NOMO-1 (cell line): ENCODE data around the gene CARM1.
"Not testable (repeated sequence)": the region's sequence is repeated elsewhere in the genome, so short reads cannot be mapped to it uniquely, and the experiment has no call there.

Experiments
- DNase-seq, 2 experiments: peaks; one replicate each; lab custom pipeline; 2025; ENCODE audit not compliant: unreplicated experiment in 2 of 2; lab: John Stamatoyannopoulos, UW

Gene CARM1

DNA sequence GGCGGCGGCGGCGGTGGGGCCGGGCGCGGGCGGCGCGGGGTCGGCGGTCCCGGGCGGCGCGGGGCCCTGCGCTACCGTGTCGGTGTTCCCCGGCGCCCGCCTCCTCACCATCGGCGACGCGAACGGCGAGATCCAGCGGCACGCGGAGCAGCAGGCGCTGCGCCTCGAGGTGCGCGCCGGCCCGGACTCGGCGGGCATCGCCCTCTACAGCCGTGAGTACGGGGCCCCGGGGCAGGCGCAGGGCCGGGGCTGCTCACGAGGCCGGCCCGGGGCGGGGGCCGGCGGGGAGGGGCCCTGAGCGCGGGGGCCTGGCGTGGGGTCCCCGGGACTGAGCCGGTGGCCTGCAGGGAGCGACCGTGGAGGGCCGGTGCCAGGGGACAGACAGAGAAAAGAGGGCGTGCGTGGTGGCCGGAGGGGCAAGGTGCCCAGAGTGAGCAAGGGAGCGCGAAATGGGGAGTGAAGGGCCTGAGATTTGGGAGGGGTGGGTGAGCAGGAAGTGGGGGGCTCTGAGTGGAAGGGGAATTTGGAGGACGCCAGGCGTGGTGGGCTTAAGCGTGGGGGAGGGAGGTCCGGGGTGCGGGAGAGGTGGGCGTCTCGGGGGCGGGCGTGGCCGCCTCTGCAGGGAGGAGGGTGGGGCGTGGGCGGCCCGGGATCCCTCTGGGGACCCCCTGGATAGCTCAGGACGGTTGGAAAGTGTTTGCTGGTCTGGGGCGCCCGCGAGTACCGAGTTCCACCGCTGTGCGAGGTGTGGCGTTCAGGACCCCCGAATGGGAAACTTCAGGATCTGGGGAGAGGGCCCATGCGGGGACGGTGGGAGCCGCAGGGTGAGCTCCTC lies 575 bp downstream of the CARM1 start:
- no peak for DNase-seq

DNA sequence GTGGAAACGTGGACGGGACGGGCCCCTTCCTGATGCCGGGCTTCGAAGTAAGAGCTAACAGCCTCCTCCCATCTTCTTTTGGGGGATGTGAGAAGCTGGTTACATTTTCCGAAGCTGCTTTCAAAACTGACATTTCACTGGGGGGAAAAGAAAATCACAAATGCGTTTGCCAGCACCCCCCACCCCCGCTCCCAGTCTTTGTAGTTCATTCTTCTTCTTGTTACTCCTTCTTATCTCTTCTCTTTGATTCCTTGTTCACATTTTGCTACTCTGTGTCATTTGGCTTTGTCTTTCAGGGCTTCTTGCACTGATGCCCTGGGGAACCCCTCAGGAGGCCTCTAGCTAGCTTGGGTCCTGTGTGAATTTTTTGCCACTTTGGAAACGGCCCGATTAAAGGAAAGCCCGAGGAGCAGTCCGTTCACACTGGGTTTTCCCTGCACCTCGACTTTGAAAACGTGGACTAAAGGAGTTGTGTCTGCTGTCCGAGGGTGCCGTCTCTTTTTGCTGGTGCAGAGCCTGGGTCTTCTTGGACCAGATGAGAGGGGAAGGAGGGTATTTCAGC lies 1.3 kb downstream of the CARM1 start:
- no peak for DNase-seq

DNA sequence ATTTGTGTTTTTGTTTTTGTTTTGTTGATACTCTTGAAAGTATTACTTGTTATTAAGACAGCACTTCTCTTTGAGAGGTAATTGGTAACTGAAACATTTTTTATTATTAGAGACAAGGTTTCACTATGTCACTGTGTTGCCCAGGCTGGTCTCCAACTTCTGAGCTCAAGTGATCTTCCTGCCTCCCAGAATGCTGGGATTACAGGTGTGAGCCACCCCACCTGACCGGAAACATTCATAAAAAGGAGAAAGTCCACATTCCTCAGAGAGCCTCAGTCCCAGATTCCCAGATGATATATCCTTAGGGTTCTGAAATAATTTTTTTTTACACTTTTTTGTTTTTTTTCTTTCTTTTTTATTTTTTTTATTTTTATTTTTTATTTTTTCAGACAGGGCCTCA lies 2.7 kb downstream of the CARM1 start:
- DNase-seq = no peak

DNA sequence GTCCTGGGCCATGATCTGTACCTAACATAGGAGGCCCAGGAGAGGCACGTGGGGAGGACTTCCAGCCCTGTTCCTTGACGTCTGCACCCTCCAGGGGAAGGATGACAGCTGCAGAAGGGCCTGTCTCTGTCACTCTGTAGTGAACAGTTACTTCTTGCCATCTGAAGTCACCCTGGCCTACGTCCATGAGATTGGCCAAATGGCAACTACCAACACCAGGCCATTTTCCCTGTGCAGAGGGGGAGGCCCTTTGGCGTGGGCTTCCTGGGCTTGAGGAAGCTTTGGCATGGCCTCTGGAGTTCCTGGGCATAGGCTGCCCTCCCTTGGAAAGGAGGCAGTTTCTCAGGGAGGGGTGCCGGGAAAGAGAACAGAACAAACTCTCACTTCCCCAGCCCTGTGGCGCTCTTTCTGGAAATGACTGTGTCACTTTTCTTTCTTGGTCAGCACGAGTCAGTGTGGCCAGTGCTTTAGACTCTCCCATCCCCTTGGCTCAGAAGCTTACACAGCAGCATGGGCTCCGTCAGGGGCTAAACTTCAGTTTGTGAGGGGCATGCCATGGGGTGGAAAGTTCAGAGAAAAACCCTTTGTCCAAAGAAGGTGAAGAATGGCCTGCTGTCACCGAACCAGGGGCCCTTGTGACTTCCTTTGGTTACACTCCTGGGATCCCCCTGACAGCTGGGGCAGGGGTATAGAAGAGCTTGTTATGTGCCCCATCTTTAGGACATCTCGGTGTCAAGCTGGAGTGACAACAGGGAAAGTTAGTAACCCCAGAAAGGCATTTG lies 5.3 kb downstream of the CARM1 start:
- no peak for DNase-seq

DNA sequence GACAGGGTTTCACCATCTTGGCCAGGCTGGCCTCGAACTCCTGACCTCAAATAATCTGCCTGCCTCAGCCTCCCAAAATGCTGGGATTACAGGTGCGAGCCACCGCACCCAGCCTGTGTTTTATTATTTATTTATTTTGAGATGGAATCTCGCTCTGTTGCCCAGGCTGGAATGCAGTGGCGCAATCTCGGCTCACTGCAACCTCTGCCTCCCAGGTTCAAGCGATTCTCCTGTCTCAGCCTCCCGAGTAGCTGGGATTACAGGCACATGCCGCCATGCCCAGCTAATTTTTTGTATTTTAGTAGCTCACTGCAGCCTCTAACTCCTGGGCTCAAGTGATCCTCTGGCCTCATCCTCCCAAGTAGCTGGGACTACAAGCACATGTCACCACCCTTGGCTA lies 6.3 kb downstream of the CARM1 start:
- not testable (repeated sequence) for DNase-seq

DNA sequence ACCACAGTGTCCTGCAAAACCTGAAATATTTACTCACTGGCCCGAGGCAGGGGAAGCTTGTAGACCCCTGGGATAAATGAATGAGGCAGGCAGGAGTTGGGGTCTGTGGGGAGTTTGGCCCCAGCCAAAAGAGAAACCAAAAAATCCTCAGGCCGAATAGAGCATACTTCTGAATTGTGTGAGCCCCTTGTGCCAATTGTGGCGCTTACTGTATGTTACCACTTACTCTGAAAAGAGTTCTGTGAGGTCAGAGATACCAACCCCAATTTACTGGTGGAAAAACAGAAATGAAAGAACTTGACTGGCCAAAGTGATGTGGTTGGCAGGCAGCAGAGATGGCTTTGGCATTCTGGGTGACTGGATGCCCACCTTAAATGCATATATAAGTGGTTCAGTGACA lies 6.9 kb downstream of the CARM1 start:
- no peak for DNase-seq

DNA sequence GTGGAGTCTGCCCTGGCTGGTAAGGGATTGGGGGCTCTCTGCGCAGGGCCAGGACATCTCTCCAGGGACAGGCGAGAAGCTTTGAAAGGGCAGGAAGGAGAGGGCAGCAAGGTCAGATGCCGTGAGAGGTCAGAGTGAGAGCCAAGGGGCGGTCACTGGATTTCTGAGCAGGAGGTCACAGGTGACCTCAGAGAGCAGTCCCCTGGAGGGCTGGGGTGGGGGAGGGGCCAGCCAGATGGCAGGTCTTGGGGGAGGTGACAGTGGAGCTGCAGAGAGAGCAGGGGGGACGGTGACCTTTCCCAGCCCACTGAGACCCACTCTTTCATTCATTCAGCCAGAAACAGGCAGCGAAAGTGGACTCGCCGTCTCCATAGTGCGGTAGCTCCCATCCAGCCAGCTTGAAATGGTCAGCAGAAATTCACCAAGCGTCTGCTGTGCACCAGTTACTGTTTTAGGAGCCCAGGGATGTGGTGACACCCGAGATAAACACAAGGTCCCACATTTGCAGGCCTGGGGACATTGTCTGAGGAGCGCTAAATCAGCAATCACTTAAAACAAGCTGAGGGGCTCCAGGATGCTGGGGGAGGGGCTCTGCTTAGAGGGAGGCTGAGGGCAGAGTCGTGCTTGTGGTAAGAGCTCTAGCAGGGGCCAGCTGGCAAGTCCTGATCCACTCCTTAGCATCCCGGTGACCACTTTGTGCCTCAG lies 10.2 kb downstream of the CARM1 start:
- no peak for DNase-seq

DNA sequence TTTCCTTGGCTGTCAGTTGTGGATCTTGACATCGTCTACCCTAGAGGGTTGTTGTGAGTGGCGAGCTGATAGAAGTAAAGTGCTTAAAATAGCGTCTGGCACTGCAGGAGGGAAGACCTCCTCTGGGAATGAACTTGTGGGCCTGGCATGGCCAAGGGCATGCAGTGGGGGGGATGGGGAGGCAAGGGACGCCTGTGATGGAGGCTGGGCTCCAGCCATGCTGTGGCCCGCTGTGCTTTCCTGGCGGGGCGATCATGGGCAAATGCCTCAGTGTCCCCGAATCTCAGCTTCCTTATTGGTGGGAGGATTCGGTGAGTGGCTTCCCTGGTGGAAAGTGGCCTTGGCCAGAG lies 10.7 kb downstream of the CARM1 start:
- no peak for DNase-seq

DNA sequence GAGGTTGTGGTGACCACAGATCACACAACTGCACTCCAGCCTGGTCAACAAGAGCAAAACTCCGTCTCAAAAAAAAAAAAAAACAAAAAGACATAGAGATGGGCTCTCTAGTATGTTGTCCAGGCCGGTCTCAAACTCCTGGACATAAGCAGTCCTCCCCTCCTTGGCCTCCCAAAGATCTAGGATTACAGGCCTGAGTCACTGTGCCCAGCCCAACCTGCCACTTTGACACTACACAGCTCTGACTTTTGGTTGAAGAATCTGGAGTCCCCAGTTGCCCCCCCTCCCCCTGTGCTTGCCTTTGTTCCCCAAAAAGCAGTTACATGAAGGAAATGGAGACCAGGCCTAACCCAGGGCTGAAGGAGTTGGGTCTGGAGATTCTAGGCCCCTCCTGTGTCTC lies 12.9 kb downstream of the CARM1 start:
- no peak for DNase-seq

DNA sequence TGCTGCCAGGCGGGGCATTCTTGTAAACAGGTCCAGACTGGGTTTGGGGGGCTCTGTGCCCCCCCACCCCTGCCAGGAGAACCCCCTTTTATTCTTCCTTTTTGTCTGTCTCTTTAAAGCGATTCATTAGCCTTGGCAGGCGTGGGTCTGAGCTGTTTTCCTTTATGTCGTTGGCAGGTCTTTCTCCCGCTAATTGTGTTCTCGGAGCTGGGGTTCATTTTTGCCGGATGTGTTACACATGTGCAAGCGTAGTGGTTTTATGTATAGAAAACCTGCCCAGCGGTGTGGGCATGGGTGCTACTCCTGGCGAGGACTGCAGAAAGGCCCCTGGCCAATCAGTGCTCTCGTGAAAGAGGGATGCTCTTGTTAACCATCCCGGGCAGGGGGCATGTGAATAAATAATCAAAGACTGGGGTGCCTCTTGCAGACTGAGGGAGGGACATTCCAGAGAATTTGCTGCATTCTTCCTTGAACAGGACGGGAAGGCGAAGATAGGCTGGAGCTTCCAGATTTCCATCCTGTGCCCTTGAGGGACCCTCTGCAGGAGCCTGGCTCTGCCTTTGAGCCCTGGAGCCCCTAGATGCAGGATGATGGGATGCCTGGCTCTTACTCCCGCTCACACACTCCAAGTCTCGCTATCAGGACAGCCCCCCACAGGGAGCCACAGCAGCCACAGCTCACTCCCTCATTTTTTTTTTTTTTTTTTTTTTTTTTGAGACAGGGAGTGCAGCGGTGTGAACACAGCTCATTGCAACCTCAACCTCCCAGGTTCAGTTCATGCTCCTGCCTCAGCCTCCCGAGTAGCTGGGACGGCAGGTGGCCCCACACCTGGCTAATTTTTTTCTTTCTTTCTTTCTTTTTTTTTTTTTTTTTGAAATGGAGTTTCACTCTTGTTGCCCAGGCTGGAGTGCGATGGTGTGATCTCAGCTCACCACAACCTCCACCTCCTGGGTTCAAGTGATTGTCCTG lies 14.1 kb downstream of the CARM1 start:
- no peak for DNase-seq

DNA sequence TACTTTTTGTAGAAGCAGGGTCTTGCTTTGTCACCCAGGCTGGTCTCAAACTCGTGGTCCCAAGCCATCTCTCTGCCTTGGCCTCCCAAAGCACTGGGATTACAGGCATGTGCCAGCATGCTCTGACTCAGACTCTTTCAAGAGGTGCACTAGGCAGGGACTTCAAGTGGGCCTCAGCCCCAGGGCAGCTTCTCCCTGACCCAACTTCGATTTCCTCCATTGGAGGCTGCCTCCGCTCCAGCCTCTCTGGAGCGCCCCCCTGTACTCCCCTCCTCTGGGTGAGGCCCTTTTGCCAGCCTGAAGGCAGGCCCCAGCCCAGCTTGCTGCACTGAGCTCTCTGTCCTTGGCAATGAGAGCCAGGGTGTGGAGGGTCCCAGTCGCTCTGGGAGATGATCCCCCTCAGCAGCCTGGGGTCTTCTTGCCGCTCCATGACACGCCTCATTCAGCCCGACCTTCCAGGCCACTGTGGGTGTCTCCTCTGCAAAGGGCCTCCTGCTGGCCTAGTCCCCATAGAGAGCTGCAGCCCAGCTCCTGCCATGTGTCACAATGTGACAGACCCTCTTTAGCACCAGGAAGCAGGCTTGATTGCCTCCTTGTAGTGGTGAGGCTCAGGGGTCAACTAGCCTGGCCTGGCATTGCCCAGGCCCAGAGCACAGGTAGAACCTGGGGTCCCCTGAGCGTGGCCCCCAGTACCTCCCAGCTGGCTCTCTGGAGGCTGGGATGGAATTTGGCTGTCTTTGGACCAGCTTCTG lies 16.4 kb downstream of the CARM1 start:
- DNase-seq = no peak

DNA sequence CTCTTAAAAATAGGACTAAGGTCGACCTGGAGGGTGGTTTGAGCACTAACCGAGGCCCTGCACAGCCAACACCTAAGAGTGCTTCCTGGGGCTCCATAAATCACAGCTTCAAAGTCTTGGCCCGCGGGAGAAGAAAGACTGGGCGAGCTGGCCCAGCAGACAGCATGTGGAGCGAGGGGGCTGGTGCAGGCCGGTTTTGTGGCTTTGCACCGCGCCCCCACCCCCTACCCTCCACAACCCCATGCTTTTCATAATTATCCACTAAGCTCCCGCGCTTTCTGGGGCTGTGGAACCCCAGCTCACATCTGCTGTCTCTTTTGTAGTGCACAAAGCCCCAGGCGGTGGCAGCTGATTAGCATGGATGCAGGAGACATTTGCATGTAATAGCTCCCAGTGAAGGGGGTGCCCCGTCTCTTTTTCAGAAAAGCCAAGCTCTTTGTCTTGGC lies 17.1 kb downstream of the CARM1 start:
- no peak for DNase-seq

DNA sequence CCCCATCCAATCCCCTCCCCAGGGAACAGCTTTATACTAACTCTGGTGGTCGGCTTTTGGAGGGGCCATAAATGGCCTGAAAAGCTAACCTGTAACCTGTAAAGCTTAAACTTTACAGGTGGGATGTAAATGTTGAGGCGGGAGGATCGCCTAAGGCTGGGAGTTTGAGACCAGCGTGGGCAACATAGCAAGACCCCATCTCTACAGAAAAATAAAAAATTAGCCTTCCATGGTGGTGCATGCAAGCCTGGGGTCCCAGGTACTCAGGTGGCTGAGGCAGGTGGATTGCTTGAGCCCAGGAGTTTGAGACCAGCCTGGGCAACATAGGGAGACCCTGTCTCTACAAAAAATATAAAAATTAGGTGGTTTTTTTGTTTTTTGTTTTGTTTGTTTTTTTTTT lies 18.5 kb downstream of the CARM1 start:
- no peak for DNase-seq

DNA sequence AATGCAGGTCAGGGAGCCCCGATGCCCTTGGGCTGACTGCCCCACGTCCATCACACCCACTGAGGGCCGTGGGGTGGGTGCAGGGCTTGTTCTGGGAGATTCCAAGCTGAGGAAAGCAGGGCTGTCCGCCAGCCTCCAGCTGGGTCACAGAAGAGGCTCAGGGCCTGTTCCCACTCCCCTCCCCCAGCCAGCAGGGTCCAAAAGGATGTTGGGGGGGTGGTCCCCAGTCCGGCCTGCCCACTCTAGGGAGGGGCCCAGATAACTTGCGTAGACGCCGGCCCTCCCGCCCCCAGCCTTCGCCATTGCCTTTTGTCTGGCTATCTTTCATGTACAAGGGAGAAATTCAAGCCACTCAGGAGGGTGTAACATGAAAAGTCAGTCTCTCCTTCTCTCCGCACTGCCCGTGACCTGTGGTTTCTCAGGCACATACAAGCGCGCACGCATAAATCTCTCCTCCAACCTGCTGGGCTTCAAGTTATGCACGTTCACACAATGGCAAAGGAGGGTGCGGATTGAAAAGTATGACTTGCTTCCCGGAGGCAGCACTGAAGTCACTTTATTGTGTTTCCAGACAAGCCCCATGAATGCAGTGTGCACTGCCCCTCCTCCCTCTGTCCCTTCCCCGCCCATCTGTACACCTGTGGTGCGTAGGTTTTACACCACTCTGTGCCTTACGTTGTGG lies 20.2 kb downstream of the CARM1 start:
- no peak for DNase-seq

DNA sequence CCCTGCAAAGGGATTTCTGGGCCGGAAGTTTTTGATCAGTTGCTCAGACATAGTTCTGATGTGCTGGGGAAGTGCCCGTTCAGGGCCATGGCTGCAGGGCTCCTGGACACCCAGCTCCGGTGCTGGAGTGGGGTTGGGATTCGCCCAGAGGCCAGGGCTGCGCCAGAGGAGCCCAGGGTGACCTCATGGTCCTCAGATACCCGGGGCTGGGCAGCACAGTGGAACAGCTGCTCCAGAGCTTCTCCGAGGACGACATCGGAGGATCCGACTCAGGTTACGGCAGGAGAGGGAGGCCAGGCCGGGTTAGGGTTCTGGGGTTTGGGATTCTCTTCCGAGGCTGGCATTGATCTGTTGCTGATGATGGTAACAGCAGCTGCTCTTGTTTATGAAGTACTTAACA lies 20.9 kb downstream of the CARM1 start:
- DNase-seq = no peak

DNA sequence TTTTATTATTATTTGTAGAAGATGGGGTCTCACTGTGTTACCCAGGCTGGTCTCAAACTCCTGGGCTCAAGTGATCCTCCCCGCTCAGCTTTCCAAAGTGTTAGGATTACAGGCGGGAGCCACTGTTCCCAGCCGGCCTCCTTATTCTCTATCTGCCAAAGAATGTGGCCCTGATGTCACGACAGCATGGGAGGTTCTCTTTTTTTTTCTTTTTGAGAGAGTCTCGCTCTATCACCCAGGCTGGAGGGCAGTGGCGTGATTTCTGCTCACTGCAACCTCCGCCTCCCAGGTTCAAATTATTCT lies 23.5 kb downstream of the CARM1 start:
- DNase-seq = no peak

DNA sequence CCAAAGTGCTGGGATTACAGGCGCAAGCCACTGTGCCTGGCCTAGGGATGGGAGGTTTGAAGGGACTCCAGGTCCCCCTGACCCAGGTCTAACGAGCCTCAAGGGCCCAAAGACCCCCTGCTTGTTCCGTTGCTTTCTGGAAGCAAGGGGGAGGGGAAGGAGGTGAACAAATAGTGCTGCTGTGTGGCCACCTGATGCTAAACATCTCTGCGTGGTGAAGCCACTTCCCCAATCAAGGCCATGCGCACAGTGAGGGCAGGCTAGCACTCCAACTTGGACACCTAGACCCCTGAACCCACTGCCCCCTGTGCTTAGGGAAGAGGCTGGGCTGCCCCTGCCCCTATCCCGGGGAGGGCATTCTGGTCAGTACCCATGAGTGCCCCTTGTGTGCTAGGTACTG lies 24.0 kb downstream of the CARM1 start:
- DNase-seq = no peak

DNA sequence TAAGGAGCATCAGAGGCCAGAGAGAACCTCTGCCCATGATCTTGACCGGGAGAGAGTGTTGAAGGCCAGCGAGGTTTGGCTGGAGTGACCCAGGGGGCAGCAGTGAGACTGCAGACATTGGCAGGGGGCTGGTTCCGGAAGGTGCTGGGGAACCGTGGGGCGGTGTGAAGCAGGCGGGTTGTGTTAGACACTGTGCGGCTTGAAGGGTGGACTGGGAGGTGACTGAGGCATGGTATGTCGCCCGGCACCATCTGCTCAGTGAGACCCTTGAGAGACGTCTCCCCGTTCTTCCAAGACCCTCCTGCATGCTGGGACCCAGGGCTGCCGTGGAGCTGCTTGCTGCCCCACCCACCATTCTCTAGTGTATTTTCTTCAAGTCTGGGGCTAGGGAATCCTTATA lies 24.6 kb downstream of the CARM1 start:
- no peak for DNase-seq

DNA sequence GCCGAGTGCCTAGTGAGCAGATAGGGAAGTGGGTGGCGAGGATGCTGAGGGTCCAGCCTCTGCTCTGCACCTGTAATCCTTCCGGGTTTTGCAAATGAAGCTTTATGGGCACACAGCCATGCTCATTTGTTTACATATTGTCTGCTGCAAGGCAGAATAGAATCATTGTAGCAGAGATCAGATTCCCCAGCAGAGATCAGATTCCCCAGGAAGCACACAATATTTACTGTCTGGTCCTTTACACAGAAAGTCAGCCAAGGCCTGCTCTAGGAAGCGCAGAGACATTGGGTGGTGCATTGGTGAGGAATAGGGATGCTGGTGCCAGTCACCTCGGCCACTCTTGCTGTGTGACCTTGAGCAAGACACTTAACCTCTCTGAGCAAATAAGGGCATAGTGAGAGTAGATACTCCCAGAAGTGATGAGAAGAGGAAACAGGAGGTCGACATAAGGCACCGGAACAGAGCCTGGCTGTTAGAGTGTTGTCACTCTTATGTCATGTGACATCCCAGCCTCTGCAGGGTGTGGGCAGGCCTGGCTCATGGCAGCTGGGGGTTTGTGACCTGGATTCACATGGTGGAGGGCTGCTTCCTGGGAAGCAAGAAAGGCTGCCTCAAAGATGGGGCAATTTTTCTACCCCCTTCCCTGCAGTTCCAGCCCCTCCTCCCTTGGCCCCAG lies 25.6 kb downstream of the CARM1 start:
- DNase-seq = no peak
